Measurements from ENCODE around the gene ANKRD9. TPM values are rescaled to one million over a fixed set of nuclear protein-coding genes. Genes with fewer than 3 reads are reported as not detected.

Gene ANKRD9
- total RNA-seq, 1 donor from 2014 or later = 10.8 TPM

DNA sequence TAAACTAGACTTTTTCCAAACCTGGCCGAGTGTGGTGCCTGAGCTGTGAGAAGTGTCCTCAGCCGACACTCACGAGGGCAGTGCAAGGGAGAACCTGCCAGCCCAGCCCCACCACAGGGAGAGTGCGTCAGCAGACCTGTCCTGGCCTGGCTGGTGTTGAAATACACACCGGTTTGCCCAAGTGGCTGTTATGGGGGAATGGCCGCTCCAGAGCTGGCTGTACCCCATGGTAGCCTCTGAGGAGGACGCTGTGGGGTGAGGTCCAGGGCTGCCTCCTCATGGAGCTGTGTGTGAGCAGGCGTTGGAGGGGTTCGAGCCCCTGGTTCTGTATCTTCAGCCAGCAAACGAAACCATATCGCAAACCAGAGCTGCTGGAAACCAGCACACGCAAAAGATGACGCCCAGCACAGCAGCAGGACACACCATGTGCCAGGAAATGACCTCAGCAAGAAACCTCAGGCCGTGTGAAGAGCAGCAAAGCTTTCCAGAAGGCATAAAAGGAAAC, 9.4 kb downstream of the ANKRD9 start:
- Histone ChIP-seq H4K20me1 (ENCODE audit: low read depth) (no peaks in the 10 kb centered on the region), H3K9ac (no peak overlapping the region), H3F3A (ENCODE audit: low read depth) (peaks cover 5% of the 10 kb centered on the region), H3K4me1 (no peaks in the 10 kb centered on the region), H3K9me3 (ENCODE audit: low read depth) (no peaks in the 10 kb centered on the region), H3K79me2 (ENCODE audit: low read depth) (no peaks in the 10 kb centered on the region), H3K4me2 (no peak overlapping the region), H3K36me3 (no peaks in the 10 kb centered on the region), H3K4me3 (no peak overlapping the region), H3K27ac (no peak overlapping the region), H2AFZ (replicated peaks) (no peak overlapping the region), H3K27me3 (no peaks in the 10 kb centered on the region)
- Mint-ChIP-seq H3K27me3 (ENCODE audit: insufficient read depth, low read depth) (peaks cover 9% of the 10 kb centered on the region), H3K4me1 (peaks cover 4% of the 10 kb centered on the region), H3K27ac (no peak overlapping the region), H3K4me3 (no peak overlapping the region), H3K36me3 (peaks cover 10% of the 10 kb centered on the region), H3K9me3 (no peaks in the 10 kb centered on the region)
- DNase-seq (ENCODE audit: low spot score) = no peak
- TF ChIP-seq EZH2 (IDR thresholded peaks at IDR 0.05) (no peak), EZH2phosphoT487 (IDR thresholded peaks at IDR 0.05) (no peak), CTCF (IDR thresholded peaks at IDR 0.05) (no peak)

DNA sequence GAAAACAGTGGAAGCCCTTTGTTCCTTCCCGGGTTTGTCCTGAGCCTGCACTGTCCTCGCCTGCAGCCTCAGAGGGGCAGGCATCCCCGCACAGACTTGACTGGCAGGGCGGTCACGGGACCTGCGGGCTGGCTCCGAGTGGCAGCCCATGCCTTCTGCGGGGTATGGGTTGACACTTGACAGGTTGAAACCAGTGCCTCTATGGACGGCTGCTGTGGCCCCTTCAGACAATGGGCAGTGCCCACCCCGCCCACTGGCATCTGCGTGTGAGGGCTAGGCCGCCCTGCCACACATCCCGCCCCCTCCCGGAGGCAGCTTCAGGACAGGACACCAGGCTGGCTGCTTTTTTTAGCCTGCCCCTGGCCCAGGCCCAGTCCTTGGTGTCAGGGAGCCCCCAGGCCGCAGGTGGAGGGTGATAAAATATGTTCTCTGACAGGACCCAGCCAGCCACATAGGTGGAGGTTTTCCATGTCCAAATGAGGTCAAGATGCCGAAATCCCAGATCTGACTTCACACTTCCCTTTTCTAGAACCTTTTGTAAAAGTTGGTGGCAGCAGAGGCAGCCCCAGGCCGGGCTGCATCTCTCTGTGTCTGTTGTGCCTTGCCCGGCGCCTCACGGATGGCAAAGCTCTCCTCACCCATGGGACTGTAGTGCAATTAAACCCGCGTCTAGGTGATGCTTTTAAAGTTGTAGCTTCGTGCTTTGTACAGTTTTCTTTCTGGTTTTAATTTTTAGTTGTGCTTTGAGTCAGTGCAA, 10.0 kb downstream of the ANKRD9 start:
- H3K36me3 ChIP-seq = no peaks in the 10 kb centered on the region

DNA sequence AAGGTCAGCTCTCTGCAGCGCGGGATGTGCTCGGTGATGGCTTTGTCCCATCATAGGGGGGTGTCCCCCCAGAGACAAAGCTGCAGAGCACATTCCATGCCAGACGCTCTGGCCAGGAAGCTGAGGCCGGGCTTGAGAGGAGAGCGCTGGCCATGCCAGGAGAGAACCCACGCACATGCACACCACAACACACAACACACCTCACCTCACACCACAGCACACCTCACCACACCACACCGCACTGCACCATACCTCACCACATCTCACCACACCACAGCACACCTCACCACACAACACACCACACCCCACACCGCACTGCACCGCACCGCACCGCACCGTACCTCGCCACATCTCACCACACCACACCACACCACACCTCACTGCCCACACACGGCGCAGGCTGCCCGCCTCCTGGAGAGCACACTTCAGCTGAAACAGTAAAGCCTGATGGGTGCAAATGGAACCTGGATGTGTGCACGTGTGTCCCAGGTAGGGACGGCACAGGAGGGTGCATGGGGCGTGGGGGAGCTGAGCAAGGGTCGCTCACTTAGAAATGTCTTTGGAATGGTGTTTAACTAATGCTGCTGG, 10.8 kb downstream of the ANKRD9 start:
- no peaks in the 10 kb centered on the region for H3K9me3 Mint-ChIP-seq
- no peaks in the 10 kb centered on the region for H3K36me3 ChIP-seq
- H3K27me3 ChIP-seq = no peaks in the 10 kb centered on the region
- TF ChIP-seq EZH2phosphoT487 (IDR thresholded peaks at IDR 0.05) (no peak), CTCF (IDR thresholded peaks at IDR 0.05) (no peak), EZH2 (IDR thresholded peaks at IDR 0.05) (no peak)
- H3K4me3 Mint-ChIP-seq = peak overlapping the region; percentile 37
- H3K79me2 ChIP-seq (ENCODE audit: low read depth) = no peaks in the 10 kb centered on the region
- peaks cover 8% of the 10 kb centered on the region for H3K27me3 Mint-ChIP-seq (ENCODE audit: insufficient read depth, low read depth)
- H3F3A ChIP-seq (ENCODE audit: low read depth) = peaks cover 3% of the 10 kb centered on the region
- H3K4me3 ChIP-seq = no peak overlapping the region
- H3K36me3 Mint-ChIP-seq = peaks cover 10% of the 10 kb centered on the region
- no peak overlapping the region for H3K9ac ChIP-seq
- no peak overlapping the region for H3K27ac Mint-ChIP-seq
- DNase-seq (ENCODE audit: low spot score) = no peak
- H3K9me3 ChIP-seq (ENCODE audit: low read depth) = no peaks in the 10 kb centered on the region
- H3K27ac ChIP-seq = no peak overlapping the region
- no peaks in the 10 kb centered on the region for H4K20me1 ChIP-seq (ENCODE audit: low read depth)
- H3K4me1 Mint-ChIP-seq = peaks cover 4% of the 10 kb centered on the region
- no peaks in the 10 kb centered on the region for H3K4me1 ChIP-seq
- no peak overlapping the region for H2AFZ ChIP-seq (replicated peaks)
- H3K4me2 ChIP-seq = no peak overlapping the region

More for the DNA sequence above, 10.0 kb downstream of the ANKRD9 start:
- Histone ChIP-seq H2AFZ (replicated peaks) (no peak overlapping the region), H3K4me3 (no peak overlapping the region), H3K9me3 (ENCODE audit: low read depth) (no peaks in the 10 kb centered on the region), H4K20me1 (ENCODE audit: low read depth) (no peaks in the 10 kb centered on the region), H3F3A (ENCODE audit: low read depth) (peaks cover 5% of the 10 kb centered on the region), H3K4me2 (no peak overlapping the region), H3K27ac (no peak overlapping the region), H3K9ac (no peak overlapping the region), H3K79me2 (ENCODE audit: low read depth) (no peaks in the 10 kb centered on the region), H3K27me3 (no peaks in the 10 kb centered on the region), H3K4me1 (no peaks in the 10 kb centered on the region)
- peaks cover 9% of the 10 kb centered on the region for H3K27me3 Mint-ChIP-seq (ENCODE audit: insufficient read depth, low read depth)
- DNase-seq (ENCODE audit: low spot score) = no peak
- no peak overlapping the region for H3K4me3 Mint-ChIP-seq
- H3K36me3 Mint-ChIP-seq = peaks cover 10% of the 10 kb centered on the region
- H3K27ac Mint-ChIP-seq = no peak overlapping the region
- H3K4me1 Mint-ChIP-seq = peaks cover 4% of the 10 kb centered on the region
- no peak for TF ChIP-seq EZH2 (IDR thresholded peaks at IDR 0.05)
- TF ChIP-seq CTCF (IDR thresholded peaks at IDR 0.05) = no peak
- TF ChIP-seq EZH2phosphoT487 (IDR thresholded peaks at IDR 0.05) = no peak
- H3K9me3 Mint-ChIP-seq = no peaks in the 10 kb centered on the region

All from neural progenitor cell (in vitro differentiated cells).